Activated naive CD8-positive, alpha-beta T cell (primary cell): ENCODE results near the gene VAMP8.
"Not testable (repeated sequence)": the region's sequence is repeated elsewhere in the genome, so short reads cannot be mapped to it uniquely, and the experiment has no call there.

Experiments used
- H3K27ac Mint-ChIP-seq: one replicate; pipeline ENCODE4 v1.8.0; 2021; ENCODE audit warnings: mixed read lengths
- H3K27me3 Mint-ChIP-seq: one replicate; pipeline ENCODE4 v1.8.0; 2021; ENCODE audit warnings: mixed read lengths
- H3K36me3 Mint-ChIP-seq: one replicate; pipeline ENCODE4 v1.8.0; 2021; ENCODE audit warnings: mixed read lengths
- H3K4me1 Mint-ChIP-seq: one replicate; pipeline ENCODE4 v1.8.0; 2021; ENCODE audit warnings: low read depth, mixed read lengths
- H3K4me3 Mint-ChIP-seq: one replicate; pipeline ENCODE4 v1.8.0; 2021; ENCODE audit warnings: mild to moderate bottlenecking, mixed read lengths
- H3K9me3 Mint-ChIP-seq: one replicate; pipeline ENCODE4 v1.8.0; 2021; ENCODE audit warnings: low read depth, mixed read lengths

Gene VAMP8

DNA sequence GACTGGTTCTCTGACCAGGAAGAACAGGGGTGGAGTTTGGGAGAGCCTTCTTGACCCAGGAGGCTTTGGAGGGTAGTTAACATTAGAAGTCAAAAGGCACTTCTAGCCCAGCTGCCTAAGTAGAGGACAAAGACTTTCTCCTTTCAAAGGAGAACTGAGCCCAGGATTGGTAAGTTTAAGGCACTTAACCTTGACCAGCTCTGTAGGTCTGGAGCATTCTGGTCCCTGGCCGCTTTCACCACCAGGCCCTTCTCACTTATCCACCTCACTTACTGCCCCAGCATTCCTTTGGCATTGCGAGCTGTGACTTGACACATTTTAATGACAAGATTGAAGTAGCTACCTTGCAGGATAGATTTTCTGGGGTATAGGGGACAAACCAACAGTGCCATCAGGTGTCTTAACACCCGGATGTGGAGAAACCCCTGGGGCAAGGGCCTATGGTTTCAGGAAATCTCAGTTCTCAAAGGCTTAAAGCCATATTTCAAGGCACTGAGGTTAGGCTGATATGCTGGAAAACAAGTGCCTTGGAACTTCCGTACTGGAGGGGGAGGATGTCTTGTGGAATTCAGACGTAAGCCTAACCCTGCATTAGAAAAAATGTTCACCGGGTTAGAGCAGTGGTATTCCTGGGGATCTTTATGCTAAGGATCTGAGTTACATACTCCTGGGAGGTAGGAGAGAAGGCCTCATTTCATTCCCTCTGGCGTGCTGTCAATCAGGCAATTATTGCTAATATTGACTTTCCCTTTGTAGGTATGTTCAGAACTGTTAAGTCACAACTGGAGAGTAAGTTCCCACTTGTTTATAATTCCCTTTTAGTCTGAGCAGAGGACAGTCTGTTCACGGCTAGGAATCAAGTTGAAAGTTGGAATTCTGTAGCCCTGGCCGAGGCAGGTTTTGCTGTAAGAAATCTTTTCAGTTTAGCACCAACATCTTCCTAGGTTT lies 30.2 kb downstream of the VAMP8 start:
- Mint-ChIP-seq H3K27ac (peak overlapping the region; percentile 66), H3K27me3 (no peaks in the 10 kb centered on the region), H3K9me3 (no peaks in the 10 kb centered on the region), H3K36me3 (peaks cover 6% of the 10 kb centered on the region), H3K4me3 (no peak overlapping the region), H3K4me1 (peaks cover 39% of the 10 kb centered on the region)

DNA sequence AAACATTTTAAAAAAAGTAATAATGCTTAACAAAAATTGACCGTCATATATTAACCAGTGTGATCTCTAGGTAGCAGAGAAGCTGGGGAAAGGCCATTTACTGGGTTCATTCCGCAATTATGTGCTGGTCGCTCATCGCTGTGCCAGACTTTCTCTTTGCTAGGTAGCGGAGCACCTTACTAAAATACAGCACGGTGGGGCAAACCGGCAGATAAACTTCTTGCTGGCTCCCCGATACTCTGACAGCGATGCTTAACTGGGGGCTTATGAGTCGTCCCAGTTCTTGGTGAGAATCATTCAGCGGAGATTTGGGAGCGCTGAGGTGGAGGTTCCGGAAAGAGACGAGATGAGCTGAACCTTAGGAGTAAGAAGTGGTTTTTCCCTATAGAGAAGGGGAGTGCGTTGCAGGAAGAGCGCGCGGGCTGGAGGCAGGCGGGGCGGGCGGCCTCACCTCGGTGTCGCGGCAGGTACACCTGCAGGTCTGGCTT lies 33.9 kb downstream of the VAMP8 start:
- Mint-ChIP-seq H3K36me3 (peaks cover 6% of the 10 kb centered on the region), H3K27ac (peak overlapping the region; percentile 90), H3K4me1 (peaks cover 24% of the 10 kb centered on the region), H3K4me3 (peak overlapping the region; percentile 95), H3K27me3 (no peaks in the 10 kb centered on the region), H3K9me3 (no peaks in the 10 kb centered on the region)

DNA sequence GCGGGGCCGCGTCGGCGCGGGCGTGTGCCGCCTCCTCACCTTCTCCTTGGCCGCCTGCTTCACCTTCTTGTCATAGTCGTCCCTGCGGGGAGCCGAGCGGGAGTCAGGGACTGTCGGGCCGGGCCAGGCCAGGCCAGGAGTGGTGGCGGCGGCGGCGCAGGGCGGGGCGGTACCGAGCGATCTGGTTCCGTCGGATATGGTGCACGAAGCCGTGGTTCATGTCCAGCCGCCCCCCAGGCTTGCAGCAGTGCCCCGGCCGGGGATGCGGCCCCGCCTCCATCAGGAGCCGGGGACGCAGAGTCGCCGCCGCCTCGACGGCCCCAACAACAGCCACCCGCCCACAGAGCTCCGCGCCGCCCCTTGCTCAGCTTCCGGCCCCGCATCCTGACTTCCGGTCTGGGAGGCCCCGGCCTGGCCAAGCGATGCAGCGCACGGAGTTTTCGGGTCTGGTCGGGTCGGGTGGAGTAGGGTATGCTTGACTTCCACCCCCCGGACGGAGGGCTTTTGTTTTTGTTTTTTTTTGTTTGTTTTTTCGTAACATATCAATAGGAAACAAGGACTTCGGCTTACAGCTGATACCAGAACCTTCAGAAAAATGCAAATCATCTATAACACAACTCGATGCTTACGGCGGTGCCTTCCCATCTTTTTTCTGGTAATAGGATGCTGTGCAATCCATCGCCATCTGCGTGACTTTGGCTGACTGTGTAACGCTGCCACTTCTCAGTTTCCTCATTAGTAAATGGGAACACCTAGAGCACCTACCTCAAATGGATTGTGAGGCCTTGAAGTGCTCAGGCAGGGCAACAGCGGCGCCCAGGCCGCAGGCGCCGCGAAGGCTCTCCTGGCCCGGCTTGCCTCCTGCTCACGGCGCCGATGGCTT lies 34.6 kb downstream of the VAMP8 start, which contains the start of gene C2orf68:
Gene C2orf68 (minus strand): TSS at position 362 of the 883 bp plus-strand sequence. CDS start 82 bp downstream, at position 280.
- H3K4me3 Mint-ChIP-seq = peak within 1 kb of the TSS; percentile 95
- H3K9me3 Mint-ChIP-seq = no peaks in the 10 kb centered on the region
- H3K4me1 Mint-ChIP-seq = peaks cover 24% of the 10 kb centered on the region
- peak within 1 kb of the TSS; percentile 90 for H3K27ac Mint-ChIP-seq
- no peaks in the 10 kb centered on the region for H3K27me3 Mint-ChIP-seq
- H3K36me3 Mint-ChIP-seq = peaks cover 6% of the 10 kb centered on the region

DNA sequence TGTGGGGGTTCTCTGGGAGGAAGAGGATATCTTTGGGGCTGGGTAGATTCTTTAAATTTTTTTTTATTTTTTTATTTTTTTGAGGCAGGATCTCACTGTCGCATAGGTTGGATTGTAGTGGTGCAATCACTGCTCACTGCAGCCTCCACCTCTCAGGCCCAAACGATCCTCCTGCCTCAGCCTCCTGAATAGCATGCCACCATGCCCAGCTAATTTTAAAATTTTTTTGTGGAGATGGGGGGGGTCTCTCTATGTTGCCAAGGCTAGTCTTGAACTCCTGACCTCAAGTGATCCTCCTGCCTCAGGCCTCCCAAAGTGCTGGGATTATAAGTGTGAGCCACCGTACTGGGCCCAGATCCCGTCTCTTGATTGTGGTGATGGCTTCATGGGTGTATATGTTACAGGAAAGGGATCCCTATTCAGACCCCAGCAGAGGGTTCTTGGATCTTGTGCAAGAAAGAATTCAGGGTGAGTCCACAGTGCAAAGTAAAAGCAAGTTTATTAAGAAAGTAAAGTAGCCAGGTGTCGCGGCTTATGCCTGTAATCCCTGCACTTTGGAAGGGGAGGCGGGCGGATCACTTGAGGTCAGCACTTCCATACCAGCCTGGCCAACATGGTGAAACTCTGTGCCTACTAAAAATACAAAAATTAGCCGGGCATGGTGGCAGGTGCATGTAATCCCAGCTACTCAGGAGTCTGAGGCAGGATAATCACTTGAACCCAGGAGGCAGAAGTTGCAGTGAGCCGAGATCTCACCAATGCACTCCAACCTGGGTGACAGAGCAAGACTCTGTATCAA lies 36.5 kb downstream of the VAMP8 start:
- Mint-ChIP-seq H3K27ac (peak overlapping the region; percentile 50), H3K27me3 (no peaks in the 10 kb centered on the region), H3K9me3 (no peaks in the 10 kb centered on the region), H3K4me3 (peak overlapping the region; percentile 57), H3K36me3 (peaks cover 3% of the 10 kb centered on the region), H3K4me1 (peaks cover 28% of the 10 kb centered on the region)

DNA sequence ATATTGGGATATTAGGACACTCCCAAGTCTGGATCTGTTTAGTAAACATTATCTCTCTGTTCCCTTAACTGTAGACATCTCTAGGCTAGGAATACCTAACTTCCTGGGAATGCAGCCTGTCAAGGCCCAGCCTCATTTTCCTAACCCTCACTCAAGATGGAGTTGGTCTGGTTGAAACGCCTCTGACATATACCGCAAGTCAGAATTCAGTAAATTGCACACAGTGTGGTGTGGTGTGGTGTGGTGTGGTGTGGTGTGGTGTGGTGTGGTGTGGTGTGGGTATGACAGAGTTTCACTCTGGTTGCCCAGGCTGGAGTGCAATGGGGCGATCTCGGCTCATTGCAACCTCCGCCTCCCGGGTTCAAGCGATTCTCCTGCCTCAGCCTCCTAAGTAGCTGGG lies 37.4 kb downstream of the VAMP8 start:
- H3K4me1 Mint-ChIP-seq = peaks cover 29% of the 10 kb centered on the region
- not testable (repeated sequence) for H3K27ac Mint-ChIP-seq, H3K27me3 Mint-ChIP-seq, H3K9me3 Mint-ChIP-seq, H3K36me3 Mint-ChIP-seq
- H3K4me3 Mint-ChIP-seq = peak overlapping the region; percentile 35

DNA sequence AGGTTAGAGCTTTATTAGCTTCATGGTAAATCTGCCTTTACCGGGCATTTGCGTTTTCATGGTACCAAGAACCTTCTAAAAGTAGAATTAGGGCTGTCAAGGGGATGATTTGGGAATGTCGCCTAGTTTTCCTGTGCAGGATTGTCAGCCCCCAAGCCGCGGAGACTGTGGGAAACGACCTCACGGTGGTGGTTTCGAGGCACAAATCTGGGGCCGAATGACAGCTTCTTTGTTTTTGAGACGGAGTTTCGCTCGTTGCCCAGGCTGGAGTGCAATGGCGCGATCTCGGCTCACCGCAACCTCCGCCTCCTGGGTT lies 38.0 kb downstream of the VAMP8 start:
- Mint-ChIP-seq H3K4me1 (peaks cover 25% of the 10 kb centered on the region), H3K27me3 (no peaks in the 10 kb centered on the region), H3K36me3 (peaks cover under 1% of the 10 kb centered on the region), H3K9me3 (no peaks in the 10 kb centered on the region), H3K4me3 (peak overlapping the region; percentile 23), H3K27ac (no peak overlapping the region)

DNA sequence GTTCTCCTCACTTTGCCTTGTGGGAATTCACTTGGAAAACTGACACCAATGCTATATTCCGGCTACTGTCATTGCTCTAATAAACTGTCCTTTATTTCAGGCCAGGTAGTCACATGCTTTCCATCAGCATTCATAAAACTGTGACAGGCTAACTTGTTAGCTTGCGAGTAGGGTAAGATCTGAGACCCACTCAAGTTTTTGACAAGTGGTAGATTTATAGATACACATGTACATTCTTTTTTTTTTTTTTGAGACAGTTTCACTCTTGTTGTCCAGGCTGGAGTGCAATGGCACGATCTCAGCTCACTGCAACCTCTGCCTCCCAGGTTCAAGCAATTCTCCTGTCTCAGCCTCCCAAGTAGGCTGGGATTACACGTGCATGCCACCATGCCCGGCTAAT lies 40.3 kb downstream of the VAMP8 start:
- not testable (repeated sequence) for H3K9me3 Mint-ChIP-seq, H3K27me3 Mint-ChIP-seq, H3K36me3 Mint-ChIP-seq
- Mint-ChIP-seq H3K4me3 (peak overlapping the region; percentile 95), H3K4me1 (peaks cover 21% of the 10 kb centered on the region), H3K27ac (peak overlapping the region; percentile 83)

DNA sequence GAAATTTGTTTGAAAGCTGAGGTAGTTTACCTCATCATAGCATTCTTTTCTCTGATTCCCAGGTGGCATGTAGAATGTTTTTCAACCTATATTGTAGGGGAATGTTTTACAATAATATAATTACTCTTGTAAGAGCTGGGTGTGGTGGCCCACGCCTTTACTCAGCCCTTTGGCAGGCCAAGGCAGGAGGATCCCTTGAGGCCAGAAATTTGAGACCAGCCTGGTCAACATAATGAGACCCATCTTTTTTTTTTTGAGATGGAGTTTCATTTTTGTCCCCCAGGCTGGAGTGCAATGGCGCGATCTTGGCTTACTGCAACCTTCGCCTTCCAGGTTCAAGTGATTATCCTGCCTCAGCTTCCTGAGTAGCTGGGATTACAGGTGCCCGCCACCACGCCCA lies 42.2 kb downstream of the VAMP8 start:
- Mint-ChIP-seq H3K9me3 (no peaks in the 10 kb centered on the region), H3K27ac (no peak overlapping the region), H3K36me3 (peaks cover 3% of the 10 kb centered on the region), H3K4me3 (no peak overlapping the region), H3K4me1 (peaks cover 25% of the 10 kb centered on the region), H3K27me3 (no peaks in the 10 kb centered on the region)

DNA sequence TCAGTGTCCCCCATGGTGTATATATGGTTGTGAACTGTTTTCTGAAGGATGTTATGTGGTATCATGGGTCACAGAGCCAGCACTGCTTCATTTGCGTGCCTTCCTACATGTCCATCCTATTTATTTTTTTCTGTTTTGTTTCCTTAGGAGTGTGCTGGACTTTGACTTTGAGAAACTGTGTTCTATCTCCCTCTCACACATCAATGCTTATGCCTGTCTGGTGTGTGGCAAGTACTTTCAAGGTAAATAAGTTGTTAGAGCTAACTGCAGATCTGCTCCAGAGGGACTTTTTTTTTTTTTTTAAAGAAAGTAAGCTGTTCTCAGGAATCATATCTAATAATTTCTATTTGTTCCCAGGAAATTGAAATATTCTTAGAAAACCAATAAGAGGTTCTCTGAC lies 44.0 kb downstream of the VAMP8 start:
- Mint-ChIP-seq H3K27me3 (no peaks in the 10 kb centered on the region), H3K9me3 (no peaks in the 10 kb centered on the region), H3K36me3 (peaks cover 3% of the 10 kb centered on the region), H3K4me1 (peaks cover 21% of the 10 kb centered on the region), H3K4me3 (no peak overlapping the region), H3K27ac (no peak overlapping the region)

DNA sequence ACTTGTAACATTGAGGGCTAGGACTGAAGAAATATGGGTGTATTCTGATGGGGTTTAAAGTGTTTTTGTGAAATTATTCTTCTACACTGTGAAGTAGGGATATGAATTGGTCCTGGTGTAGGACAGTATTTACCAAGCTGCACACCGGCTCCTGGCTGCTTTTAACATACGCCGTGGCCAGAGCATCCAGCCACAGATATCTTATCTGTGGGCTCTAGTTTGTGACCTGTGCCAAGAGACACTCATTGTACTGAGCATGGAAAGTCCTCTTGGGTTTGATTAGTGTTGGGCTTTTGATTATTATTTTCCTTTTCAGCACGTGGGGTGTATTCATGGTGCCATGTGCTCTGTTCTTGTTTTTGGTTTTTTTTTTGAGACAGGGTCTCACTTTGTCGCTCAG lies 46.6 kb downstream of the VAMP8 start:
- Mint-ChIP-seq H3K27me3 (no peaks in the 10 kb centered on the region), H3K4me3 (no peak overlapping the region), H3K36me3 (peaks cover 3% of the 10 kb centered on the region), H3K9me3 (no peaks in the 10 kb centered on the region), H3K27ac (peak overlapping the region; percentile 54), H3K4me1 (peaks cover 21% of the 10 kb centered on the region)

DNA sequence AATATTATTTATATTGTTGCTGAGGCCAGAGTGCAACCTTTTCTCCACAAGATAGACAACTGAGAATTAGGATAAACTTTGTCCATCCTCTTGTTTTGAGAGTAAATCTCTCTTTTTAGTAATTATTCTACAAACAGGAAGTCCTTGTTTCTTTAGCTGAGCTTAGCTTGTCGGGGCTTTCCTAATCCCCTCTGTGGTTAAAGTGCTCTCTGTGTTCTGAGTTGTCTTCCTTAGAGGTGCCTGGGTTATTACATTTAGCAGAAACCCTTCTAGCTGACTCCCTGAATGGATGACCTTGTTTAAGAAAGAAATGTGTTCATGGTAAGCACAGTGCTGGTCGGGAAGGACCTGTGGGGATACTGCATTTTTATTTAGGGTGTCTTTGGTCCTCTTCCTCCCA lies 51.3 kb downstream of the VAMP8 start:
- no peaks in the 10 kb centered on the region for H3K9me3 Mint-ChIP-seq
- H3K4me3 Mint-ChIP-seq = peak overlapping the region; percentile 38
- peak overlapping the region; percentile 72 for H3K27ac Mint-ChIP-seq
- H3K4me1 Mint-ChIP-seq = peaks cover 19% of the 10 kb centered on the region
- no peaks in the 10 kb centered on the region for H3K27me3 Mint-ChIP-seq
- peaks cover 2% of the 10 kb centered on the region for H3K36me3 Mint-ChIP-seq

DNA sequence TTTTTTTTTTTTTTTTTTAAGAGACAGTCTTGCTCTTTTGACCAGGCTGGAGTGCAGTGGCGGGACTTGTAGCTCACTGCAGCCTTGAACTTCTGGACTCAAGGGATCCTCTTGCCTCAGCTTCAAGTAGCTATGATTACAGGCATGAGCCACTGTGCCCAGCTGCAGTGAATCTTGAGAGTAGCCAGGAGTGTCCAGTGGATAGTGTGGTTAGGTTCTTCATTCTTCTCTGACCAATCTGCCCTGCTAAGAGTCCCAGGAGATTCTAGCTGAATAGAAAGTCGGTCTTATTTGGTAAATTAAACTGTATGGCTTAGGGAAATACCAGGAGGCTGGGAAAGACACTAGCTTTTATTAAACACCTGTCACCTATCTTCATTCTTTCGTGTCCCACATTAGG lies 53.9 kb downstream of the VAMP8 start:
- H3K4me1 Mint-ChIP-seq = peaks cover 22% of the 10 kb centered on the region
- H3K9me3 Mint-ChIP-seq = no peaks in the 10 kb centered on the region
- H3K27ac Mint-ChIP-seq = peak overlapping the region; percentile 34
- H3K27me3 Mint-ChIP-seq = no peaks in the 10 kb centered on the region
- no peak overlapping the region for H3K4me3 Mint-ChIP-seq
- H3K36me3 Mint-ChIP-seq = peaks cover 2% of the 10 kb centered on the region
